HepG2 (cell line): ENCODE data around the gene KIZ. TPM values are rescaled to one million over a fixed set of nuclear protein-coding genes. Genes with fewer than 3 reads are reported as not detected.

Source experiments
- ATAC-seq: fragments of 200-7000 bp; cut with Tn5 transposase; 3 replicates; pipeline ENCODE4 v1.9.1; 2020; ENCODE audit warnings: mild to moderate bottlenecking, moderate library complexity
- BruUV-seq: library from RNA; stranded (reverse); fragments of 400-500 nt; replicated peaks from 2 replicates; lab custom pipeline; 2021; lab: Mats Ljungman, UMichigan
- CTCF ChIA-PET: fragments of 300-600 bp; formaldehyde crosslinking; extraction: SDS; loops from one replicate; lab custom pipeline; 2021; ENCODE audit warnings: low total read pairs, inconsistent platforms, low intra/inter-chr PET ratio; lab: Yijun Ruan, JAX
- POLR2A ChIA-PET: fragments of 350-600 bp; sonication (Branson Sonifier 250); formaldehyde crosslinking; loops from one replicate; lab custom pipeline; 2020; ENCODE audit warnings: antibody characterized with exemption, inconsistent platforms; lab: Yijun Ruan, JAX
- DNase-seq: peaks from one replicate; pipeline ENCODE4 v3.0.0-alpha.2; 2015; ENCODE audit warnings: low spot score
- FAIRE-seq: peaks from 3 replicates; lab custom pipeline; 2011; peaks lifted over from hg19 to GRCh38; lab: Jason Lieb, UNC
- H2AFZ ChIP-seq: one replicate; pipeline ENCODE4 v1.6.1; 2011; ENCODE audit warnings: low read length, inconsistent platforms
- H3K27ac ChIP-seq: fragments of 300-600 bp; 3 replicates; pipeline ENCODE4 v1.8.0; 2011; ENCODE audit warnings: mixed run types, mild to moderate bottlenecking, mixed read lengths, low read length, inconsistent platforms; ENCODE audit not compliant: insufficient read depth; ENCODE audit errors: extremely low read length
- H3K27me3 ChIP-seq, 2 experiments: fragments of 200-600 bp in 1 of 2; 2 replicates in 1 of 2; 3 replicates in 1 of 2; pipeline versions ENCODE4 v1.6.0 to v1.8.0; 2011; ENCODE audit warnings: low read length in 2 of 2, mild to moderate bottlenecking in 2 of 2, moderate library complexity in 2 of 2, inconsistent platforms in 1 of 2; ENCODE audit not compliant: insufficient read depth in 2 of 2, control insufficient read depth in 1 of 2
- H3K36me3 ChIP-seq, 2 experiments: fragments of 200-600 bp in 1 of 2; replicated peaks in 1 of 2; 2 replicates in 1 of 2; 3 replicates in 1 of 2; pipeline versions ENCODE4 v1.5.1 to v1.8.0; 2011; ENCODE audit warnings: low read length in 2 of 2, inconsistent platforms in 1 of 2; ENCODE audit not compliant: insufficient read depth in 2 of 2, control insufficient read depth in 1 of 2
- H3K4me1 ChIP-seq: 2 replicates; pipeline ENCODE4 v1.5.1; 2012; ENCODE audit warnings: low read length, inconsistent platforms; ENCODE audit not compliant: insufficient read depth
- H3K4me2 ChIP-seq: 2 replicates; pipeline ENCODE4 v1.6.0; 2011; ENCODE audit warnings: low read depth, low read length, inconsistent platforms
- H3K4me3 ChIP-seq, 3 experiments: fragments of 200-600 bp in 1 of 3; sonication (generic), shearing (Covaris generic) in 1 of 3; replicated peaks in 1 of 3; 2 replicates each; pipeline ENCODE4 v1.5.1; 2011 to 2016; ENCODE audit warnings: low read length in 3 of 3, inconsistent platforms in 2 of 3, low read depth in 2 of 3, mild to moderate bottlenecking in 2 of 3, control low read depth in 1 of 3, mixed read lengths in 1 of 3; ENCODE audit not compliant: insufficient read depth in 1 of 3
- H3K79me2 ChIP-seq: one replicate; pipeline ENCODE4 v1.6.1; 2011; ENCODE audit warnings: low read length, inconsistent platforms; ENCODE audit not compliant: insufficient read depth
- H3K9ac ChIP-seq: 2 replicates; pipeline ENCODE4 v1.6.0; 2011; ENCODE audit warnings: mild to moderate bottlenecking, low read depth, low read length, inconsistent platforms; ENCODE audit not compliant: insufficient read depth
- H3K9me3 ChIP-seq: 2 replicates; pipeline ENCODE4 v1.5.1; 2012; ENCODE audit warnings: mild to moderate bottlenecking, low read length
- H4K20me1 ChIP-seq: 2 replicates; pipeline ENCODE4 v1.6.0; 2011; ENCODE audit warnings: inconsistent platforms, mild to moderate bottlenecking, low read length, moderate library complexity; ENCODE audit not compliant: insufficient read depth
- ATAD3A ChIP-seq: sonication (generic); formaldehyde crosslinking; IDR thresholded peaks from 2 replicates; pipeline ENCODE4 v1.4.0; 2020; ENCODE audit warnings: missing genetic modification reagents
- E2F5 ChIP-seq: sonication (generic); formaldehyde crosslinking; conservative IDR thresholded peaks from 2 replicates; pipeline ENCODE4 v1.4.0; 2020; ENCODE audit warnings: missing genetic modification reagents
- KAT7 ChIP-seq: IDR thresholded peaks from 2 replicates; pipeline ENCODE4 v1.6.1; 2018; ENCODE audit warnings: borderline replicate concordance, missing compliant biosample characterization
- ZBTB1 ChIP-seq: sonication (generic); formaldehyde crosslinking; IDR thresholded peaks from 2 replicates; pipeline ENCODE4 v1.4.0; 2020; ENCODE audit warnings: missing genetic modification reagents, borderline replicate concordance
- ZNF780A ChIP-seq: sonication (generic); formaldehyde crosslinking; IDR thresholded peaks from 2 replicates; pipeline ENCODE4 v1.8.0; 2022; ENCODE audit warnings: mild to moderate bottlenecking, missing genetic modification reagents, moderate library complexity
- whole genome bisulfite sequencing: methylation state at CpG from one replicate; pipeline ENCODE4 v1.1.6; 2017; ENCODE audit warnings: low lambda C conversion rate; 5-methylcytosine and 5-hydroxymethylcytosine counted together
- in situ Hi-C: cut with HindIII; loops from 2 replicates; pipeline ENCODE4 v1.10.0; 2017; ENCODE audit warnings: low pct_unique_long_range_greater_than_20kb; ENCODE audit not compliant: extremely low pct_ligation_motif_present
- intact Hi-C: fragments of 100-400 bp; cut with micrococcal nuclease; formaldehyde crosslinking; loops from one replicate; pipeline ENCODE4 v1.10.0; 2022; ENCODE audit not compliant: unreplicated experiment
- polyA plus RNA-seq, 8 experiments: library from polyadenylated mRNA; depleted of rRNA in 3 of 8; stranded (reverse) in 7 of 8; unstranded in 1 of 8; fragments of >200 nt; fragmentation: Illumina TruSeq in 4 of 8; extraction: Trizol in 4 of 8; gene quantifications; 2 replicates each; pipeline versions ENCODE4 v1.2.1 to v1.2.3, GENCODE V29; 2011 to 2016; ENCODE audit warnings: low read depth in 4 of 8, missing spikeins in 1 of 8, mixed read lengths in 1 of 8; ENCODE audit not compliant: insufficient read depth in 1 of 8
- total RNA-seq, 5 experiments: library from RNA; depleted of rRNA; stranded (reverse); fragments of >200 nt; fragmentation: Illumina TruSeq; extraction: Trizol; gene quantifications; 2 replicates each; pipeline ENCODE4 v1.2.3, GENCODE V29; 2016; ENCODE audit warnings: low read depth in 1 of 5
- TF ChIP-seq, protein P1 (sequence below): sonication (generic); formaldehyde crosslinking; IDR thresholded peaks from 2 replicates; pipeline ENCODE4 v1.5.1; 2020; ENCODE audit warnings: mild to moderate bottlenecking, missing genetic modification reagents, moderate library complexity
- TF ChIP-seq, protein P2 (sequence below): IDR thresholded peaks from 2 replicates; pipeline ENCODE4 v1.6.1; 2012; ENCODE audit warnings: low read depth, low read length, improper control_type of control experiment

The KIZ gene
- total and polyA plus RNA-seq, 2 of the 13 experiments (the other 11 are each of a cell fraction or from before 2014, with no cell fraction given), result 46.3 to 114 TPM

DNA sequence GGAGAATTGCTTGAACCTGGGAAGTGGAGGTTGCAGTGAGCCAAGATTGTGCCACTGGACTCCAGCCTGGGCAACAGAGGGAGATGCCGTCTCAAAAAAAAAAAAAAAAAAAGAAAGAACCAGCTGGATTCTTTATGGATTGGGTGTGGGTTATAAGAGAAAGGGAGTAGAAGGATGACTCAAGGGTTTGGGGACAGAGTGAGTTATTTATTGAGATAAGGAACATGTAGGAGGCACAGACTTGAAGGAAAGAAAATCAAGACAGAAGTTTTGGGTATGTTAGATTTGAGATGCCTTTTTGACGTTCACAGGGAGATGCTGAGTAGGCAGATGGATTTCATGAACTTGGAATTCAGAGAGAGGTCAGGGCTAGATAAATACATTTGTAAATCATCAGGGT, 47.6 kb downstream of the KIZ start:
- CTCF ChIA-PET, result no interaction called here
- Histone ChIP-seq H3K4me1 (peaks cover 24% of the 10 kb centered on the region), H3K4me3 (no peak overlapping the region), H3K4me2 (no peak overlapping the region), H3K9me3 (peaks cover 7% of the 10 kb centered on the region; the same call in 1 of the 2 replicates), H3K36me3 (peaks cover 6% of the 10 kb centered on the region in 2 experiments; a peak in 3 of 5 replicates), H3K9ac (no peak overlapping the region), H3K79me2 (no peaks in the 10 kb centered on the region), H4K20me1 (no peaks in the 10 kb centered on the region), H3K27ac (no peak overlapping the region), H3K27me3 (no peaks in the 10 kb centered on the region), H2AFZ (no peak overlapping the region)
- in situ Hi-C loops, result no loop called here
- no peak for FAIRE-seq
- BruUV-seq, result no TSS peak
- TF ChIP-seq E2F5 (CRISPR knock-in tag) (no peak), KAT7 (CRISPR knock-in tag) (no peak), ATAD3A (no peak), ZBTB1 (CRISPR knock-in tag) (no peak), ZNF780A (CRISPR knock-in tag) (no peak)
- TF ChIP-seq, protein P1, sequence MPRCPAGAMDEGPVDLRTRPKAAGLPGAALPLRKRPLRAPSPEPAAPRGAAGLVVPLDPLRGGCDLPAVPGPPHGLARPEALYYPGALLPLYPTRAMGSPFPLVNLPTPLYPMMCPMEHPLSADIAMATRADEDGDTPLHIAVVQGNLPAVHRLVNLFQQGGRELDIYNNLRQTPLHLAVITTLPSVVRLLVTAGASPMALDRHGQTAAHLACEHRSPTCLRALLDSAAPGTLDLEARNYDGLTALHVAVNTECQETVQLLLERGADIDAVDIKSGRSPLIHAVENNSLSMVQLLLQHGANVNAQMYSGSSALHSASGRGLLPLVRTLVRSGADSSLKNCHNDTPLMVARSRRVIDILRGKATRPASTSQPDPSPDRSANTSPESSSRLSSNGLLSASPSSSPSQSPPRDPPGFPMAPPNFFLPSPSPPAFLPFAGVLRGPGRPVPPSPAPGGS (CRISPR knock-in tag), result no peak
- TF ChIP-seq, protein P2, sequence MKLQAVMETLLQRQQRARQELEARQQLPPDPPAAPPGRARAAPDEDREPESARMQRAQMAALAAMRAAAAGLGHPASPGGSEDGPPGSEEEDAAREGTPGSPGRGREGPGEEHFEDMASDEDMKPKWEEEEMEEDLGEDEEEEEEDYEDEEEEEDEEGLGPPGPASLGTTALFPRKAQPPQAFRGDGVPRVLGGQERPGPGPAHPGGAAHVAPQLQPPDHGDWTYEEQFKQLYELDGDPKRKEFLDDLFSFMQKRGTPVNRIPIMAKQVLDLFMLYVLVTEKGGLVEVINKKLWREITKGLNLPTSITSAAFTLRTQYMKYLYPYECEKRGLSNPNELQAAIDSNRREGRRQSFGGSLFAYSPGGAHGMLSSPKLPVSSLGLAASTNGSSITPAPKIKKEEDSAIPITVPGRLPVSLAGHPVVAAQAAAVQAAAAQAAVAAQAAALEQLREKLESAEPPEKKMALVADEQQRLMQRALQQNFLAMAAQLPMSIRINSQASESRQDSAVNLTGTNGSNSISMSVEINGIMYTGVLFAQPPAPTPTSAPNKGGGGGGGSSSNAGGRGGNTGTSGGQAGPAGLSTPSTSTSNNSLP, result no peak
- no peak for ATAC-seq
- DNase-seq, result no peak
- WGBS, result 92% methylated on average over 2 of the region's 2 CpGs
- POLR2A ChIA-PET, result interaction anchor here (1.3 kb wide), 1 partner anchor 8 kb away, joined by 3 read pairs; no protein-coding TSS in a partner anchor
- intact Hi-C loops, result no loop called here
